Mesothelial cell of epicardium (in vitro differentiated cells): ENCODE measurements around the gene SIGLEC6. TPM values are rescaled to one million over a fixed set of nuclear protein-coding genes. Genes with fewer than 3 reads are reported as not detected.

Experiments used
- DNase-seq, 2 experiments: peaks; one replicate each; pipeline ENCODE4 v3.0.0; 2021; ENCODE audit warnings: low spot score in 2 of 2; ENCODE audit not compliant: unreplicated experiment in 2 of 2
- H3K27ac Mint-ChIP-seq: 2 replicates; pipeline ENCODE4 v1.8.0; 2021; ENCODE audit warnings: mixed read lengths
- H3K27me3 Mint-ChIP-seq: 2 replicates; pipeline ENCODE4 v1.8.0; 2021; ENCODE audit warnings: low read depth, mixed read lengths
- H3K36me3 Mint-ChIP-seq: 2 replicates; pipeline ENCODE4 v1.8.0; 2021; ENCODE audit warnings: mixed read lengths
- H3K4me1 Mint-ChIP-seq: 2 replicates; pipeline ENCODE4 v1.8.0; 2021; ENCODE audit warnings: mixed read lengths
- H3K4me3 Mint-ChIP-seq: 2 replicates; pipeline ENCODE4 v1.8.0; 2021; ENCODE audit warnings: mild to moderate bottlenecking, moderate library complexity, mixed read lengths
- H3K9me3 Mint-ChIP-seq: 2 replicates; pipeline ENCODE4 v1.8.0; 2021; ENCODE audit warnings: mixed read lengths
- total RNA-seq: library from RNA; stranded (reverse); gene quantifications from 3 replicates; pipeline ENCODE4 v1.2.1, GENCODE V29; 2021
- TF ChIP-seq, protein P1 (sequence below): fragments of 200-600 bp; sonication (generic); IDR thresholded peaks from one replicate; pipeline ENCODE4 v1.5.0; 2021; ENCODE audit warnings: antibody characterized with exemption; ENCODE audit not compliant: unreplicated experiment

Gene SIGLEC6
- total RNA-seq, 1 donor from 2014 or later = not detected

DNA sequence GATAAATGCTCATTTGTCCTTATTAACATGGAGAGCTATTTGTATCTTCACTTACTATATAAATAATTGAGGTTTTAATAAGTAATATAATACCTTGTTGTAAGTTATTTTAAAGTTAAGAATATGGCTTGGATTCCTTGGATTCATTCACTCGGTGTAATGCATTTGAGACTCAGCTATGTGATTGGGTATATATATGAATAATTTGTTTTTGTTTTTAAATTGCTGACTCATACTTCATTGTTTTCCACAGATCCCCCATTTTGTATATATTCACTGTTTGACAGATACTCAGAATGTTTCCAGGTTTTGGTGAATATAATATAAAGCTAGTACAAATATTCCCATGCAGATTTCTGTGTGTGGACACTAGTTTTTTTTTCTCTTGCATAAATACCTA is 59.9 kb downstream of the SIGLEC6 start:
- TF ChIP-seq, protein P1, sequence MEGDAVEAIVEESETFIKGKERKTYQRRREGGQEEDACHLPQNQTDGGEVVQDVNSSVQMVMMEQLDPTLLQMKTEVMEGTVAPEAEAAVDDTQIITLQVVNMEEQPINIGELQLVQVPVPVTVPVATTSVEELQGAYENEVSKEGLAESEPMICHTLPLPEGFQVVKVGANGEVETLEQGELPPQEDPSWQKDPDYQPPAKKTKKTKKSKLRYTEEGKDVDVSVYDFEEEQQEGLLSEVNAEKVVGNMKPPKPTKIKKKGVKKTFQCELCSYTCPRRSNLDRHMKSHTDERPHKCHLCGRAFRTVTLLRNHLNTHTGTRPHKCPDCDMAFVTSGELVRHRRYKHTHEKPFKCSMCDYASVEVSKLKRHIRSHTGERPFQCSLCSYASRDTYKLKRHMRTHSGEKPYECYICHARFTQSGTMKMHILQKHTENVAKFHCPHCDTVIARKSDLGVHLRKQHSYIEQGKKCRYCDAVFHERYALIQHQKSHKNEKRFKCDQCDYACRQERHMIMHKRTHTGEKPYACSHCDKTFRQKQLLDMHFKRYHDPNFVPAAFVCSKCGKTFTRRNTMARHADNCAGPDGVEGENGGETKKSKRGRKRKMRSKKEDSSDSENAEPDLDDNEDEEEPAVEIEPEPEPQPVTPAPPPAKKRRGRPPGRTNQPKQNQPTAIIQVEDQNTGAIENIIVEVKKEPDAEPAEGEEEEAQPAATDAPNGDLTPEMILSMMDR = no peak
- H3K27ac Mint-ChIP-seq = no peak overlapping the region
- H3K9me3 Mint-ChIP-seq = peaks cover 3% of the 10 kb centered on the region
- H3K4me1 Mint-ChIP-seq = no peaks in the 10 kb centered on the region
- no peak overlapping the region for H3K4me3 Mint-ChIP-seq
- H3K27me3 Mint-ChIP-seq = peaks cover 1% of the 10 kb centered on the region
- H3K36me3 Mint-ChIP-seq = no peaks in the 10 kb centered on the region
- no peak for DNase-seq

DNA sequence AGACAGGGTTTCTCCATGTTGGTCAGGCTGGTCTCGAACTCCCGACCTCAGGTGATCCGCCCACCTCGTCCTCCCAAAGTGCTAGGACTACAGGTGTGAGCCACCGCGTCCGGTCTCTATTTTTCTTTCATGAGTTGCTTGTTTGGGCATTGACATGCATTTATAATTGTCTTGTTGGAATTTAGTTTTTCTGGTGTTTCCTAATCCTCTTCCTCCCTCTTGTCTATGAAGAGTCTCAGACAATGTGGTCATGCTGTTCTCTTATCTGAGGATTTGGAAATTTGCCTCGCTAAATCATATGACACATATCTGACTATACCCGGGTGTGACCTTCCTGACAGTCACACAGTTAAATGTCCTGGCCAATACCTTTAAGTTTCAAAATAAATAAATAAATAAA is 60.5 kb downstream of the SIGLEC6 start:
- no peak for DNase-seq
- H3K36me3 Mint-ChIP-seq = no peaks in the 10 kb centered on the region
- TF ChIP-seq, protein P1 = no peak
- H3K9me3 Mint-ChIP-seq = peaks cover 3% of the 10 kb centered on the region
- H3K4me1 Mint-ChIP-seq = no peaks in the 10 kb centered on the region
- no peak overlapping the region for H3K4me3 Mint-ChIP-seq
- no peak overlapping the region for H3K27ac Mint-ChIP-seq
- peaks cover 5% of the 10 kb centered on the region for H3K27me3 Mint-ChIP-seq

DNA sequence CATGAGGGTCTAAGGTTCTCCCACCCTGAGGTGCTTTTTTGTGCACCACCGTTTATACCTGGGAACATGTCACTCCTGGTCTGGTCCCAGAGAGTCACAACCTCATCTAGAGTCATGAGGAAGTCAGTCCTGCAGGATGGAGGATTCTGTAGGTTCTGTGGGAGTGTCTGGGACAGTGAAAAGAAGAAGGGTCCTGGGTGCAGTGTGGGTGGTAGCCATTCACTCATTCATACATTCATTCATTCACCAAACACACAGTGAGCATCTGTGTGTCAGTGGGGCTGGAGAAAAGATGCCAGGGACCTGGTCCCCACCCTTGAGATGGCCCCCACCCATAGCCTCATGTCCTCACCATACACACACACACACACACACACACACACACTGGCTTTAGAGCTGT is 61.8 kb downstream of the SIGLEC6 start:
- Mint-ChIP-seq H3K36me3 (no peaks in the 10 kb centered on the region), H3K4me1 (no peaks in the 10 kb centered on the region), H3K9me3 (peaks cover 11% of the 10 kb centered on the region), H3K27ac (no peak overlapping the region), H3K4me3 (no peak overlapping the region), H3K27me3 (peaks cover 14% of the 10 kb centered on the region)
- TF ChIP-seq, protein P1 = no peak
- no peak for DNase-seq

DNA sequence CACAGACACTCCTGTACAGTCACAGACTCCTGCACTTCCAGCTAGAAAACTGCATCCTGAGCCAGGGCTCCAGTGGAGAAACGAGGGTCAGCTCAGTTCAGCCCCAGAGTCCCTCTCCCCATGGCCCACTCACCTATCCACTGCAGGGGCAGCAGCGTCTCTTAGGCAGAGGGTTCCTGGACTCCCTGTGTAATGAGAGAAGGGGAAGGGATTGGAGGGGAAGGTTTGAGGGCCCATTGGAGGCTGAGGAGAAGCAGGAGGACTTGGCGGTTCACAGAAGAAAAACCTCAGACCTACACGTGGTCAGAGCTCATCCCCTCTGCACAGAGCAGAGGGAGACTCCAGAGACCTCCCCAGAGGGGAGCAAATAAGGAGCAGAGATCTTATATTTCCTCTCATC is 62.3 kb downstream of the SIGLEC6 start:
- TF ChIP-seq, protein P1 = no peak
- DNase-seq = no peak
- Mint-ChIP-seq H3K36me3 (no peaks in the 10 kb centered on the region), H3K27me3 (peaks cover 17% of the 10 kb centered on the region), H3K27ac (no peak overlapping the region), H3K9me3 (peaks cover 11% of the 10 kb centered on the region), H3K4me1 (no peaks in the 10 kb centered on the region), H3K4me3 (no peak overlapping the region)

DNA sequence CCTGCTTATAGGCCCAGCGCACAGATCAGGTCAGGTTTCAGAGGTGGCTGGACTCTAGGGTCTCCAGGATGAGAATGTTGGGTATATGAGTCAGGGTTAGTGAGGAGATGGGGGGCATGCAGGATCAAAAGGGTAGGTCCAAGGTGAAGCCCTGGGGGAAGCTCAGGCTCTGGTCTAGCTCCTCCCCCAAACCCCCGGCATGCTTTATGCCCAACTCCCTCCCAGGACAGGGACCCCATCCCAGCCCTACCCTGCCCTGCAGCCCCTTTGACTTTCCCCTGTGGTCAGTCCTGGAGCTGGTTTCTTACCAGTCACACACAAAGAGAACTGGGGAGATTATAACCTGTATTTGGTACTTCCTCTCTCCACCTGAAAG is 62.9 kb downstream of the SIGLEC6 start:
- peaks cover 20% of the 10 kb centered on the region for H3K27me3 Mint-ChIP-seq
- H3K9me3 Mint-ChIP-seq = peaks cover 11% of the 10 kb centered on the region
- no peak overlapping the region for H3K27ac Mint-ChIP-seq
- DNase-seq = no peak
- H3K4me3 Mint-ChIP-seq = no peak overlapping the region
- no peaks in the 10 kb centered on the region for H3K36me3 Mint-ChIP-seq
- no peaks in the 10 kb centered on the region for H3K4me1 Mint-ChIP-seq
- TF ChIP-seq, protein P1 = no peak

DNA sequence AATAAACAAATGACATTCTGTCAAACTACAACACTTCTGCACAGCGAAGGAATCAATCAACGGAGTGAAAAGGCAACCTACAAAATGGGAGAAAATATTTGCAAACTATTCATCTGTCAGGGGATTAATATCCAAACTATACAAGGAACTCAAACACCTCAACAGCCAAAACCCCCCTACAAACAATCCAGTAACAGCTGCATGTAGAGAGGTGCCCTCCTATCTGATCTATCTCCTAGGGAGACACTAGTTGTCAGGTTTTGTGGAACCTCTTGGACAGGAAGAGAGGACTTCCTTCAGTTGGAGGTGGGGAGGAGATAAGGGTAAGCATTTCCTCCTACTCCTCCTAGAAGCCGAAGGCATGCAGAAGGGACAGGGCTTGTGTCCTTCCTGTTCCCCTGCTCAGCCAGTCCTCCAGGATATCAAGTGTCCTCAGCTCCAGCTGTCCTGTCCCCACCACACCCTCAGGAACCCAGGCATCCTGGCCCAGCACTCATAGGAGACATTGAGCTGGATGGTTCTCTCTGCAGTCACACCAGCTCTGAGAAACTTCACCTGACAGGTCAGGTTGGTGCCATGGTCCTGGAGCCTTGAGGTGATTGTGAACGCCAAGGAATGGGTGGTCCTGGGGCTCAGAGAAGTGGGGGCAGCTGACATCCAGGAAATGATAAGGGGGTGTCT is 63.5 kb downstream of the SIGLEC6 start:
- Mint-ChIP-seq H3K4me1 (no peaks in the 10 kb centered on the region), H3K4me3 (no peak overlapping the region), H3K27me3 (peaks cover 25% of the 10 kb centered on the region), H3K36me3 (no peaks in the 10 kb centered on the region), H3K27ac (no peak overlapping the region), H3K9me3 (peaks cover 11% of the 10 kb centered on the region)
- TF ChIP-seq, protein P1 = no peak
- no peak for DNase-seq
